SHP77 treated with DMSO at 0.1 percent for 48 hours (cell line): ENCODE data around the gene HILPDA.
"Not testable (repeated sequence)": the region's sequence is repeated elsewhere in the genome, so short reads cannot be mapped to it uniquely, and the experiment has no call there.

ENCODE experiments used
- DNase-seq: peaks from one replicate; lab custom pipeline; 2025; lab: John Stamatoyannopoulos, UW

Gene HILPDA

DNA sequence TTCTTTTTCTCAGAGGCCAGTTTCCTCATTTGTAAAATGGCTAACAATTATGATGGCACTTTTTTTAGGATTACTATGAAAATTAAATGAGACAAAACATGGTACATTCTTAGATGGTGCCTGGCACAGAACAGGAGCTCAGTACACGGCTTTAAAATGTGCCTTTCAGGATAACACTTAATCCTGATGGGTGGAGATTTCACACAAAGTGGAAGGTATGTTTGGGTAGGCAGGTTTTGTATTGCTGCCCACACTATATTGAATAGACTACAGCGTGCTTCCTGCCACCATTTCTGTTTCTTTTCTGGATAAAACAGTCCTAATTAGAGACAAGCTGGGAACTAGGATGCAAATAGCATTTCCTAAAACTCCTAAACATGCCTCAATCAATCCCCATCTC is 23.9 kb upstream of the HILPDA start:
- DNase-seq: no peak

DNA sequence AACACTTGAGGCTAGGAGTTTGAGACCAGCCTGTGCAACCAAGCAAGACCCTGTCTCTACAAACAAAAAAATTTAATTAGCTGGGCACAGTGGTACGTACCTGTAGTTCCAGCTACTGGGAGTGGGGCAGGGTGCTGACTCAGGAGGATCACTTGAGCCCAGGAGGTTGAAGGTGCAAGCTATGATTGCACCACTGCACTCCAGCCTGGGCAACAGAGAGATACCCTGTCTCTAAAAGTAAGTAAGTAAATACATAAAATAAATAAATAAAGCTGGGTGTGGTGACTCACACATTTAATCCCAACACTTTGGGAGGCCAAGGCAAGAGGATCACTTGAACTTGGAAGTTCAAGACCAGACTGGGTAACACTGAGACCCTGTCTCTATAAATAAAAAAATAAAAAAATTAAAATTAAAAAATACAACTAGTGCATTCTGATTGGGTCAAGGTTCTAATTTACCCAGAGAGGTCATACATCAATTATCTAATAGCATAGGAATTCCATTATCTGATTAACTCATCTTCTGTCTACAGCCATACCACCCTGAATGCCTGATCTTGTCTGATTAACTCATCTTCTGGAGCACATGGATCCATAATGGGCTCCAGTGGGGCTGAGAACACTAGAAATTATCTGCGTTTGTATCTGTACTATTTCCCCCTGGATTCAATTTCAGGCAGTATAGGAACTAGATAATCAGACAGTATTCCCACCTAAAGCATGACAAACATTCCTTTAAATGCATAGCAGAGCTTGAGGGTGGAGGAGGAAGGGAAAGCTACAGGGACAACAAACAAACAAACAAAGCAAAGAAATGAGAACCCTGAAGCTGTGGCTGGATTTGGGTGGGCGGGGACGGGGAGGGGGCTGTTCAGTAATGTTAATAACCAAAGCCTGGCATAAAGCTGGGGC is 21.0 kb upstream of the HILPDA start:
- no peak for DNase-seq

DNA sequence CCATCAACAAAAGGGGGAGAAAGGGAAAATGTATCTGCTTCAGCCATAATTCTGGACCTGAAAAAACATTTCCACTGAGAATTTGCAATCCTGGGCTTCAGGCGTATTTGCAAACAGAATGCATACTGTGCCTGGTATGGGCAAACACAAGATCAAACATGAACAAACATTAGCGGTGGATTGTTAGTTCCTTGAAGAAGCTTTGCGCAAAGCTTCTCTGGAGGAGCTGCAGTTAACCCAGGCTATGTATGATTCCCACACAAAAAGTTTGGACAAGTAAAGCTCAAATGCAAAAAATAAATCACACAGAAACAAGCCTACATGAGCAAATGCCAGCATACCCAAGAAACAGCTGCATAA is 20.4 kb upstream of the HILPDA start:
- DNase-seq: no peak

DNA sequence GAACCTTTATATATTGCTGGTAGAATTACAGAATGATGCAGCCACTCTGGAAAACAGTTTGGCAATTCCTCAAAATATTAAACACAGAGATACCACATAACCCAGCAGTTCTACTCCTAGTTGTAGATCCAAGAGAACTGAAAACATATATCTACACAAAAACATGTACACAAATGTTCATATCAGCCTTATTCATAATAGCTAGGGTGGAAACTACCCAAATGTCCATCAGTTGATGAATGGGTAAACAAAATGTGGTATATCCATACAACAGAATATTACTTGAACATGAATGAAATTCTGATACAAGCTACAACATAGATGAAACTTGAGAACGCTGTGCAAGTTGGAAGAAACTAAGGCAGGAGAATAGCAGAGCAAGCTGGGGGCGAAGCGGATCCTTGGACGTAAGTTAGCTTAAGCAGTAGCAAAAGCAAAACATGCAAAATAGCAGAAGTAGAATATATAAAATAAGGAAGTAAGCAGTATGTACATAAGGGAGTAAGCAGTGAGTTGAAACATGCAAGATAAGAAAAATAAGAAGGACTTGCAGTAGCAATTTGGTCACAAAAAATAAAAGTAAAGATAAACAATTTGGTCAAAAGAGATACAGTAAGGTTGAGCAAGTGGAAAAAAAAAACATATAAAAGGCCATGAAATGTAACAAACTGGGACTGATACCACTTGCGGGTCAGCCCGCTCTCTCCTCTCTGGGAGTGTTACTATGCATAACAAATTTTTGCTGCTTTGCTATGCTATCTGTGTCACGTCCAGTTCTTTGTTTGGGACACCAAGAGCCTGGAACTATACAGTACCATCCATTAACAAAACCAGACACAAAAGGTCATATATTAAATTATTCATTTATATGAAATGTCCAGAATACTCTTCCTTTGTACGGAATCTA is 18.0 kb upstream of the HILPDA start:
- DNase-seq: no peak

DNA sequence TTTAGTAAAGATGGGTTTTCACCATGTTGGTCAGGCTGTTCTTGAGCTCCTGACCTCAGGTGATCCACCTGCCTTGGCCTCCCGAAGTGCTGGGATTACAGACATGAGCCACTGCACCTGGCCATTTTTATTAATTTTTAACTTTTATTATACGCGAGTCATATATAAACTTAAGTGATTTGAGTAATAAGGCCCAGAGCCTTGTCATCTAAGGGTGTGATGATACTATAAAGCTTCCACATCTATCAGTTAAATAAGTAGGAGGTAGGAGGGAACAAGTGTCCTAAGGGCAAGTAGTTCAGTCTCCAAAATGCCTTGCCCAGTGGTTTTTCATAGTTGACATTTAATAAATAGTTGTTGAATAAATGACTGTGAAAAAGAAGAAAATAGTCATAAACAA is 13.3 kb upstream of the HILPDA start:
- DNase-seq: no peak

DNA sequence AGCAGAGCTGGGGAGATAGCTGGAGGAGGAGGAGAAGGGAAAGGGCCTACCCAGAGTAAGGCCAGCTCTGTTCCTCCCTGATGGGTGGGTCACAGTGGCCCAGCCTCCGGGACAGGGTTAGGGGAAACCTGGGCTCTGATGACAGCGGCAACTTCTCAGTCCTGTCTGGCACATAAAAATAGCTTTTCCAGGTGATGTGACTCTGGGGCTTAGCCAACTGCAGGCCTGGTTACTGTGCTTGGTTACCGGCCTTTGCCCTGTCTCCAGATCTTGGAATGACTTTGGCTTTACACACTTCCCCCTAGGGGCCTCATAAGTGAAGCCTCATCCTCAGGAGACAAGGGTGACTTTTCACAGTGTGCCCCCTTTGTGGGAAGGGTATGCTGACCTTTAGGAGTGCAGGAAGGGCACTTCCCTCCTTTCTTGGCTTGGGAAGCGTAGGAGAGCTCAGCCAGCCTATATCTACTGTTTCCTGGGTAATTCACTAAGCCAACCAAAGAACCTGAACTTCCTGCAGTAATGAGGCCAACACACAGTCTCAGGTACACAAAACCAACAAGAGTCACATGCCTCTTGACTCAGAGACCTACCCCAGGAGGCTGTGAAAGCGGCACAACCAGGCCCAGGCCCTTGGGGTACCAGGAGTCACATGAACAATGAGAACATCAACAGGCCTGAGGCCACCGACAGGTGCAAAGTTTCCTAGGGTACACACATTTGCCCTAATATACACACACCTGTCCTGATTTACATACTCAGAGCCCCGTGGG is 11.7 kb upstream of the HILPDA start:
- no peak for DNase-seq

DNA sequence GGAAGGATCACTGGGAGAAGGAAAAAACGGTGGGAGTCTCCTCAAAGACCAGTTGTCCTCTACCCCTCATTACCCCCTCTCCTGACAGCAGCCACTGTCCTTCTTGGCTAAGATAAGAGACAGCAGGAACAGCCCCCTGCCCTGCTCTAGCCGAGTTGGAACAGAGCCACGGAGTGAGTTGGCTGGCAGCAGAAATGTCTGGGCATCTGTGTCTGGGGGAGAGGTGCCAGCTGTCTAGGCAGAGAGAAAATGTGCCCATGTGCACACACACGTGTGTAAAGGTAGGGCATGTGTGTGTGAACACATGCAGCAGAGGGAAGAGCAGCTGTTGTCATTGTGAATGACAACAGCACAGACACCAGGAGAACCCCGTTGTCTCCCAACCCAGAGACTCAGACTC is 9.4 kb upstream of the HILPDA start:
- DNase-seq: no peak

DNA sequence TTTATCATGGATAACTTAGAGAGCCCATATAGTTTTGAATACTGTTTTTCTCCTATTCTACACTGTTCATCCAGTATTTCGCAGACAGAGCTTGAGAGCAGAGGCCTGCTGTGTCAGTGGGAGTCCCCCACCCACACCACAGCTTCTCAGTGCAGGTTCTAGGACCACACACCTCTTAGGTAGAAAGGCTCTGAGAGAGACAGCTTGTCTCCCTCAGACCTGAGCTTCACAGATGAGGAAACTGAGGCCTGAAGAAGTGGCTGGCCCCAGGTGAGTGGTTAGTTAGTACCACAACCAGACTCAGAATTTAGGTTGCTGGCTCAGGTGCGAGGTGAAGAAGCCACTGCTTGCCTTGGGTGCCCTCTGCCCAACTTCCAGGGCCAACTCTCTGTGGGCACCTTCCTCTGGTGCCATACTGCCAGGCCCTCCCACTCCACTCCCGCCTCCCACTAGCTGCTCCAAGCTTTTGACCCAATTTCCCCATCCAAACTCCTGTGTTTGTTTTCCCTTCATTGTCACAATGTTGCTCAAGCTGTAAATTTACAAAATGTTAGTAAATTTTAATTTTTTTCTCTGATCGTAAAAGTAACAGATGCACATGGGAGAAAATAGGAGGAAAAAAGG is 7.6 kb upstream of the HILPDA start:
- DNase-seq: no peak

DNA sequence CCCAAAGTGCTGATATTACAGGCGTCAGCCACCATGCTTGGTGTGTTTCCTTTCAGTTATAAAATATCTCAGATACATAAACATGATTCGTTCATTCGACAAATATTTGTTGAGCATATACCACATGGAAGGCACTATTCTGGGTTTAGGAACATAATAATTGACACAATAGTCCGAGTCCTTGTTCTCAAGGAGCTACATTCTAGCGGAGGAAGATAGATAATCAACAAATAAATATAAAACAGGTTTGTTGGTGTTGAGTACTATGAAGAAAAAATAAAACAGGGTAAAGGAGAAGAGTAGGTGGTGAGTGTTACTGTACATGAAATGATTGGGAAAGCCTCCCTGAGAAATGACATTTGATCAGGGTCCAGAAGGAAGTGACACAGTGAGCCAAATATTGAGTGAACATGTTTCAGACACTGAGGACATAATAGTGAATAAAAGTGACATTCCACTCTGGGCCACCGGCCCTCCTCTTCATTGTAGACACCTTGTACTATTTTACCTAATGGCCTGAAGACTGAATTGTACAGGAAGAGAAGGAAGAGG is 6.9 kb upstream of the HILPDA start:
- DNase-seq: no peak

DNA sequence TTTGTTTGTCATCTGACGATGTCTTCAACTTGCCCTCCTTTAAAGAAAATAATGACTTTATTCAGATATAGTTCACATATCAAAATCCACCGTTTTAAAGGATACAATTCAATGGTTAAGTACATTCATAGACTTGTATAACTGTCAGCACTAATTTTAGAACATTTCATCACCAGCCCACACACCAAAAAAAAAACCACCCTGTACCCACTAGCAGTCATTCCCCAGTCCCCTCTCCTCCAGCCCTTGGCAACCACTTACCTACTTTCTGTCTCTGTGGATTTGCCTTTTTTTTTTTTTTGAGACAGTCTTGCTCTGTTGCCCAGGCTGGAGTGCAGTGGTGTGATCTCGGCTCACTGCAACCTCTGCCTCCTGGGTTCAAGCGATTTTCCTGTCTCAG is 5.3 kb upstream of the HILPDA start:
- DNase-seq: no peak

DNA sequence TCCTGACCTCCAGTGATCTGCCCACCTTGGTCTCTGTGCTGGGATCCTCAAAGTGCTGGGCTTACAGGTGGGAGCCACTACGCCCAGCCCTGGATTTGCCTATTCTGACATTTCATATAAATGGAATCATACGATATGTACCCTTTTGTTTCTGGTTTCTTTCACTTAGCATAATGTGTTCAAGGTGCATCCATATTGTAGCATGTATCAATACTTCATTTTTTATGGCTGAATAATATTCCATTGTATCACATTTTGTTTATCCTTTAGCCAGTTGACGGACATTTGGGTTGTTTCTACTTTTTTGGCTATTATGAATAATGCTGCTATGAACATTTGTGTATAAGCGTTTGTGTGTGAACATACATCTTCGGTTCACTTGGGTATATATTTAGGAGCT is 4.8 kb upstream of the HILPDA start:
- DNase-seq: no peak

DNA sequence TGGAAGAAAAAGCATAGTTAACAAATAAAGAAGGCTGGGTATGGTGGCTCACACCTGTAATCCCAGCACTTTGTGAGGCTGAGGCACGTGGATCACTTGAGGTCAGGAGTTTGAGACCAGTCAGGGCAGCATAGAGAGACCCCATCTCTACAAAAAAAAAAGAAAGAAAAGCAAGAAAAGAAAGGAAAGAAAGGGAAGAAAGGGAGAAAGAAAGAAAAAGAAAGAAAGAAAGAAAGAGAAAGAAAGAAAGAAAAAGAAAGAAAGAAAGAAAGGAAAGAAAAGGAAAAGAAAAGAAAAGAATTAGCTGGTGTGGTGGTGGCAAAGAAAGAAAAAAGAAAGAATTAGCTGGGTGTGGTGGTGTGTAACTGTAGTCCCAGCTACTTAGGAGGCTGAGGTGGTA is 3.1 kb upstream of the HILPDA start:
- no peak for DNase-seq

DNA sequence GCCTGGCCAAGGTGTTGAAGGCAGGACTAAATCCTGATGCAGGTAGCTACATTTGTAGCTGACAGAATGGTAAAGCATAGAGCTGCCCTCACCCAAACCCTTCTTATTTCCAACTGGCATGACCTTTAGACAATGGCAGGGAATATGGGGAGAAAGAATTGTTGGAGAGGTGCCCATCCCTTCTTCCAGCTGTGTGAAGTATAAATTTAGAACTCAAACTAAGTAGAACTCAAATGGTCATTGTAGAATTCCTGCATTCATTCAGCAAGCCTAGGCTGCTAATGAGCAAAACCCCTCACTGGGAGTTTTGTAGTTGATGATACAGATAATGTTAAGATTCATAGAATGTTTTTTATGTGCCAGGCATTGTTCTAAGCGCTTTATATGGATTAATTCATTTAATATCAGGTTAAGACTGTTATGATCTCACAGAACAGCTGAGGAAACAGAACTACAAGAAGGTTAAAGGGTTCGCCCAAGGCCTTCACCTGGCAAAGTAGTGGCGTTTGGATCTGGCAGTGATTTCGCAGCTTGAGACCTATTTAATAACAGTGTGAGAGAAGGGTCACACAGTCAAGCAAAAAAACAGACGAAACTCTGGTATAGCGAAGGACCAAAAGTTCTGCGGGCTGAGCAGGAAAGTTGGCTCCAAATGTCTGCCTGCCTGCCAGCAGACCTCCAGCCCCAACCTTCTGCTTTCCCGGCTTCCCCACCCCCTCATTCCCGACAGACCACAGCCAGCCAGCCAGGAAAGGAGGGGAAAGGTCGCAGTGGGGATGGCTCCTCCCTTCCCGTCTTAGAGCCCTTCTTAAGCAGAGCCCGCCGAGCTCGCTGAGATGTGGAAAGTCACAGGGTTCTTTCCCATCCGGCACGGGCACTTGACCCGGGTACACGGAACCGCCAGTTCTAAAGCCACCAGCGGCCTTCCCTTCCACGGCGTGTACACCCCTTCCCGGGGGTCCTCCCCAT is 1.6 kb upstream of the HILPDA start:
- no peak for DNase-seq

DNA sequence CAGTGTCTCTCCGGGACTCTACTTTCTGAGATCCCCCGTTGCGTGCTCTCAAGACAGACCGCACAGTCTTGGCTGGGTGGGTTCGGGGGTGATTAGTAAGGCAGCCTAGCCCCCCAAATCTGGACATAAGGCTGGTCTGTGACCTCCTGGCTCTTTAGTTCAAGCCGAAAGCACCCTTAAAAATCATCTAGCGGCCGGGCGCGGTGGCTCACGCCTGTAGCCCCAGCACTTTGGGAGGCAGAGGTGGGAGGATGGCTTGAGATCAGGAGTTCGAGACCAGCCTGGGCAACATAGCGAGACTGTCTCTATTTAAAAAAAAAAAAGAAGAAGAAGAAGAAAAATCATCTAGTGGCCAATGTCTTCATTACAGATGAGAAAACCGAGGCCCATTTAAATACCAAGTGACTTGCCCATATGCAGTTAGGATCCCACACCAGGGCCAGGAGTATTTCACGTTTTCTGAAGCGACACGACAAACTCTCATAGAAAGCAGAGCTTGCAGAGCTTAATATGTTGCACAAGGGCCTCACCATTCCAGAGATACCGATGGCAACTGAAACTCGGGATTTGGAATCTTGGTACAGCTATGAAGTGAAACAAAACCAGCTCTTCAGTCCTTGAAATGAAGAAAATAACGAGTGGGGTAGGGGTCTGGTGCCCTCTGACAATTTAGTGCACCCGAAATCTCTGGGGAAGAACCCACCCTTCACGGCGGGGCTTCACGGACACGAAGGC is 703 bp upstream of the HILPDA start:
- DNase-seq: no peak

DNA sequence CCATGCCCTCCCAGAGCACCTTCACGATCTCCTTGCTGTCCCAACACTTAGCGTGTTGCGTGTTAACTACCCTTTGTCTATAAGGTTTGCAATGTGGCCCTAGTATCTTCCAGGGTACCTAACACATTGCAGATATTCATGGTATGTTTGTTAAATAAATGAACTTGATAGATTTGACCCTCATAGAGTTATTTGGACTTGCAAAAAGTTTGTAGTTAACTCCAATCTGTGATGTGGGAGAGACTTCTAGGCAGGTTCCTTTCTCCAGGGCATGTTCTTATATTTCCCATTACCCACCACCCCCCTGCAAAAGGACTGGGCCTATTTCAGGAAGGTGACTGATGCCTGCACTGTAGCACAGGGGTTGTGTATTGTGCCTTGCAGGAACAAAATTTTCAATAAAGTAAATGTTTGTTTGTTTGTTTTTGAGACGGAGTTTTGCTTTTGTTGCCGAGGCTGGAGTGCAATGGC is 612 bp downstream of the HILPDA start:
- DNase-seq: no peak

DNA sequence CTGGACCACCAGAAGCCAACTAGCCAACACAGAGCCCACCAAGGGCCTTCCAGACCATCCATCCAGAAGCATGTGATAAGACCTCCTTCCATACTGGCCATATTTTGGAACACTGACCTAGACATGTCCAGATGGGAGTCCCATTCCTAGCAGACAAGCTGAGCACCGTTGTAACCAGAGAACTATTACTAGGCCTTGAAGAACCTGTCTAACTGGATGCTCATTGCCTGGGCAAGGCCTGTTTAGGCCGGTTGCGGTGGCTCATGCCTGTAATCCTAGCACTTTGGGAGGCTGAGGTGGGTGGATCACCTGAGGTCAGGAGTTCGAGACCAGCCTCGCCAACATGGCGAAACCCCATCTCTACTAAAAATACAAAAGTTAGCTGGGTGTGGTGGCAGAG is 1.7 kb downstream of the HILPDA start:
- DNase-seq: not testable (repeated sequence)

DNA sequence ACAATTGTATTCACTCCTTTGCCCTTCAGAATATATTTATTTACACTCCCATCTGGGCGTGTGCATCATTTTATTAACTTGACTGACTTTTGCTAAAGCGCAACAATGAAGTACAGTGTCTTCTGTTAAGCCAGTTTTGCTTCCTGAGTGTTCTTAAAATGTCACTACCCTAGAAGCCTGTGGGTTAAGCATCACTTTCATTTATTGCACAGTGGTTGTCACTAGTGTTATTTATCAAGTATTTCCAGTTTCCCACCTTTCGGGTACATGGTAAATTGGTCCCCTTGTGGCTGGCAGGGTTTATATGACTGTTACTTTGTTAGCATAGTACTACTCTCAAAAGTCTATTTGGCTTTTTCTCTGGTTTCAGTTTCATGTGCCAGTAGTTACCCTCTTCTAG is 3.3 kb downstream of the HILPDA start:
- no peak for DNase-seq

DNA sequence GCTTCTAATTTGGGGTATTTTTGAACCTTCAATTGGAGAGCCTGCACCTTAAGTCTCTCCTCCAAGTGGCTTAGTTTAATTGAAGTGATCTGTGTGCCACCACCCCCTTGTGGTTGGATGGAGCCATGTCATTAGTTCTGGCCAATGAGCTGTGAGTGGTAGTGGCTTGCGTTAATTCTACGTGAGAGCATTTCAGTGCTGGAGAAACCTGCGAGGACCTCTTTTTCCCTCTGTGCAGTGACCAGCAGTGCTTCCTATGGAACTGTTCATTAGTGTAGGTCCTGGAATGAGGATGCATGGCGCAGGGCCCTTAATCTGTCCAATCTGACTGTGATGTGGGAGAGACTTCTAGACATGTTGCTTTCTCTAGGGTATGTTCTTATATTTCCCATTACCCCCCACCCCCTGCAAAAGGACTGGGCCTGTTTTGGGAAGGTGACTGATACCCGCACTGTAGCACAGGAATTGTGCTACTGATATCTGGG is 3.8 kb downstream of the HILPDA start:
- DNase-seq: no peak

DNA sequence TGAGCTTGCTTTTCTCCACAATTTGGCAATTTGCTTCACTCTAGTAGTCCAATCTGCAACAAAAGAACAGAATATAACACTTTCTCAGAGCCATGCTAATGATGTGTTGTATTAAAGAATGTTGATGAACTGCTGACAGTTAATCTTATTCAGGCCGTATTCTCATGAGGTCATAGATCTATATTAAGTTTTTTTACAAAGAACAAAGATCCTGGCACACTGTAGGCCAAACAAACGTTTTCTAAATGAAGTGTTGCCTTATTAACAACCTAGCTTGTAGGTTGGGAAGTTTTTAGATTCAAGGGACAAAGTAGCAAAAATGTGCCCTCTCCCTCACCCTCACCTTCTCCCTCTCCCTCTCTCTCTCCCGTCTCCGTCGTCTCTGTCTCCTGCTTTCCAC is 6.8 kb downstream of the HILPDA start:
- DNase-seq: no peak
